Mucosa of descending colon (tissue), 3 donors: ENCODE data around the gene UFM1. TPM values are rescaled to one million over a fixed set of nuclear protein-coding genes. Genes with fewer than 3 reads are reported as not detected.
"Not testable (repeated sequence)": the region's sequence is repeated elsewhere in the genome, so short reads cannot be mapped to it uniquely, and the experiment has no call there.

ENCODE experiments used
- ATAC-seq: fragments of 200-7000 bp; cut with Tn5 transposase; one replicate; pipeline ENCODE4 v1.9.1; 2020; ENCODE audit warnings: mild to moderate bottlenecking, moderate library complexity
- DNase-seq, 3 donors: peaks; one replicate each; pipeline ENCODE4 v3.0.0-alpha.2; 2020
- H3K36me3 ChIP-seq: fragments of 200-600 bp; one replicate; pipeline ENCODE4 v1.8.0; 2021; ENCODE audit warnings: low read depth, mild to moderate bottlenecking
- H3K4me1 ChIP-seq: fragments of 200-600 bp; one replicate; pipeline ENCODE4 v1.8.0; 2021; ENCODE audit warnings: low read depth, mild to moderate bottlenecking
- H3K4me3 ChIP-seq: fragments of 200-600 bp; one replicate; pipeline ENCODE4 v1.8.0; 2021; ENCODE audit warnings: mild to moderate bottlenecking
- H3K9me3 ChIP-seq: fragments of 200-600 bp; one replicate; pipeline ENCODE4 v1.8.0; 2021; ENCODE audit warnings: mild to moderate bottlenecking
- intact Hi-C, 2 donors: fragments of 100-400 bp; cut with DNase I in 1 of 2; cut with micrococcal nuclease in 1 of 2; formaldehyde crosslinking; loops; one replicate each; pipeline versions ENCODE4 v1.11.0 to v1.11.1; 2022; cut with DNase I, micrococcal nuclease
- long read RNA-seq, 2 donors: library from polyadenylated mRNA; unstranded; transcript quantifications; one replicate each; pipeline ENCODE4 v2.0.0, GENCODE V29; 2019 to 2021
- total RNA-seq, 3 donors: library from RNA; stranded (reverse); fragmentation: NEBNext Ultra II Directional in 2 of 3; extraction: Animal tissue kit (Norgen Biotek cat#: 25700) in 2 of 3; gene quantifications; one replicate each; pipeline versions ENCODE4 v1.2.1 to v1.2.4, GENCODE V29; 2021 to 2023
- TF ChIP-seq, protein P1 (sequence below): fragments of 200-600 bp; IDR thresholded peaks from one replicate; pipeline ENCODE4 v1.8.0; 2022; ENCODE audit warnings: antibody characterized with exemption, mild to moderate bottlenecking
- donor health status: DM: no; HTN: no; CAD: no; lungs with moderate emphysema.
- donor health status: DM: no; HTN: no; CAD: no.
- donor health status: DM: no; HTN: yes; CAD: no.

UFM1 gene
- total RNA-seq, result 10 to 100 TPM; 50.5 to 56.6 (median 50.9) TPM
- long read RNA-seq, donor 1, transcript UFM1-201 (6 exons, 3,138 nt), result major isoform, 47 of 67 reads
- long read RNA-seq, donor 1, partial matches to known transcripts, result 10 of 67 reads
- long read RNA-seq, donor 1, other reads (novel, unspliced or antisense), result 9 of 67 reads
- long read RNA-seq, donor 2, transcript UFM1-201 (6 exons, 3,138 nt), result major isoform, 28 of 41 reads
- long read RNA-seq, donor 2, partial matches to known transcripts, result 8 of 41 reads
- long read RNA-seq, donor 2, other reads (novel, unspliced or antisense), result 3 of 41 reads

DNA sequence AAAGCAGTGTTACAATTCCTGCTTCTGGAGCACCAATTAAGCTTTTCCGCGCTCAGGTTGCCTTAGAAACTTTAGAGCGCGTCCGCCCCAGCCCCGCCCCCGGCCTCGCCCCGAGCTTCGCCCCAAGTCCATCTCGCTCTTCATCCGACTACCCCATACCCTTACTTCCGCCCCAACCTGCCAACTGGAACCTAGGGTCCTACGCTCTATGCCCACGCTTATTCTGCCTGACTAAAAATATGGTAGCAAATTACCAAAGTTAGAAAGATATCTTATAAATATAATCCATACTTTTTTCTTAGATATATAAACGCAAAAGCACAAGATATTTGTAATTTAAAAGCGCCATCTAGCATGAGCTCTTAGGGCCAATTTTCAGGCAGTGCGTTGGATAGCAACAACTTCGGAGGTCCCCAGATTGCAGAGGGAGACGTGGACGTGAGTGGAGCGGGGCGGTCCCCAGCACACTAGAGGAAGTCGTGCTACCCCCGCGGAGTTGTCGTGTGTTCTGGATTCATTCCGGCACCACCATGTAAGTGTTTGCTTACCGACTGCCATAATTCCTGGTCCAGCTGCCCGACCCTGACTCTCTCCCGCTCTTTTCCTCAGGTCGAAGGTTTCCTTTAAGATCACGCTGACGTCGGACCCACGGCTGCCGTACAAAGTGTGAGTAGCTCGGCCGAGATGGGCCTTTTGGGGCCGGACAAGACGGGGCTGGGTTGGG is at the start of gene UFM1:
Gene UFM1, plus strand, starts transcription at position 462 of the 724 bp plus-strand sequence. Its CDS starts 69 bp downstream, at position 531.
- H3K36me3 ChIP-seq, result no peaks in the 10 kb centered on the region
- peak; percentile 93 to 95 (median 95) for DNase-seq
- H3K4me1 ChIP-seq, result peaks cover 15% of the 10 kb centered on the region
- intact Hi-C loops, result no loop called here
- TF ChIP-seq, protein P1, sequence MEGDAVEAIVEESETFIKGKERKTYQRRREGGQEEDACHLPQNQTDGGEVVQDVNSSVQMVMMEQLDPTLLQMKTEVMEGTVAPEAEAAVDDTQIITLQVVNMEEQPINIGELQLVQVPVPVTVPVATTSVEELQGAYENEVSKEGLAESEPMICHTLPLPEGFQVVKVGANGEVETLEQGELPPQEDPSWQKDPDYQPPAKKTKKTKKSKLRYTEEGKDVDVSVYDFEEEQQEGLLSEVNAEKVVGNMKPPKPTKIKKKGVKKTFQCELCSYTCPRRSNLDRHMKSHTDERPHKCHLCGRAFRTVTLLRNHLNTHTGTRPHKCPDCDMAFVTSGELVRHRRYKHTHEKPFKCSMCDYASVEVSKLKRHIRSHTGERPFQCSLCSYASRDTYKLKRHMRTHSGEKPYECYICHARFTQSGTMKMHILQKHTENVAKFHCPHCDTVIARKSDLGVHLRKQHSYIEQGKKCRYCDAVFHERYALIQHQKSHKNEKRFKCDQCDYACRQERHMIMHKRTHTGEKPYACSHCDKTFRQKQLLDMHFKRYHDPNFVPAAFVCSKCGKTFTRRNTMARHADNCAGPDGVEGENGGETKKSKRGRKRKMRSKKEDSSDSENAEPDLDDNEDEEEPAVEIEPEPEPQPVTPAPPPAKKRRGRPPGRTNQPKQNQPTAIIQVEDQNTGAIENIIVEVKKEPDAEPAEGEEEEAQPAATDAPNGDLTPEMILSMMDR, result no peak
- H3K9me3 ChIP-seq, result no peaks in the 10 kb centered on the region
- peak; percentile 98 for ATAC-seq
- H3K4me3 ChIP-seq, result peak within 1 kb of the TSS; percentile 67

- Histone ChIP-seq H3K36me3 (no peaks in the 10 kb centered on the region), H3K4me1 (no peaks in the 10 kb centered on the region), H3K4me3 (no peak overlapping the region), H3K9me3 (no peaks in the 10 kb centered on the region)
- TF ChIP-seq, protein P1, result no peak
- intact Hi-C loops, result no loop called here
- ATAC-seq (peak; percentile 92), DNase-seq (no peak)
Measured at GRCh38 chr13:38301236-38301635, 48.4 kb upstream of the UFM1 start.

DNA sequence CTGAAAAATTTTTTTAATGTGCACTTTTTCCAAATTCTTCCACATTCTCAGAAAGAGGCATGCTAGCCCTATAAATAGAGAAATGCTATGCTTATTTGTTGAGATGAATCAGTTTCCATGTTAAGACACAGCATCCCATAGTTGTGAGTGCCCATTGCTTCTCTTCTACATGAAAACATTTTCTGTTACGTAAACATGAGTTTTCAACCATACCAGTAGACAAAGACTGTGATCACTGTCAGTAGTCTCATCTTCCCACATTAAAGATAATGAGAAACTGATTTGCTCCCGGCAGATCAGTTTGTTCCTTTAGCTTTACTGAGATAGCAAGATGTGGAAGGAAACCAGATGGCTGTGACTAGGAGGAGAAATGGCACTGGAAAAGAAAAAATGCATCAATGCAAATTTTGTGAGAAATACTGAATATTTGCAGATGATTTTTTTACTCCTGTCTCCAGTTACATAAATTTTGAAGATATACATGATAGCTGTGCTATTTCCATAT is 45.8 kb upstream of the UFM1 start:
- intact Hi-C loops, result no loop called here
- TF ChIP-seq, protein P1, result no peak

DNA sequence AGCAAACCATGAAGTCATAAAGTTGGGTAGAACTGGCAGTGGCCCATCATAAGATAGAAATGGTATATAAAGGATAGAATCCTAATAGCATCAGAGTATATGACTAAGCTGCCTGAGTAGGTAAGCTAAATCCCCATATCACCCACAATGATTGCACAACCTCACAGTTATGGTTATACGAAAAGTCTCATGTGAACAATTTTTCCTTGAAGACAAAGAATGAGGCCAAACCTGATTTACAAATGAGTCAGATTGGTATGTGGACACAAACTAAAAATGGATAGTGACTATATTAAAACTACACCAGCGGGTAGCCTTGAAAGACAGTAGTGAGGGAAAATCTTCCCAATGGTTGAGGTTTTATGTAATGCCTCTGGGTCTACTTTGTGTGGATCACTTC is 40.9 kb upstream of the UFM1 start:
- Histone ChIP-seq H3K4me1 (no peaks in the 10 kb centered on the region), H3K36me3 (no peaks in the 10 kb centered on the region), H3K4me3 (no peak overlapping the region), H3K9me3 (no peaks in the 10 kb centered on the region)
- intact Hi-C loops, result no loop called here
- DNase-seq (no peak), ATAC-seq (no peak)
- TF ChIP-seq, protein P1, result no peak

More for the DNA sequence above, 45.8 kb upstream of the UFM1 start:
- no peak for DNase-seq
- no peaks in the 10 kb centered on the region for H3K4me1 ChIP-seq
- no peaks in the 10 kb centered on the region for H3K36me3 ChIP-seq
- no peak overlapping the region for H3K4me3 ChIP-seq
- no peaks in the 10 kb centered on the region for H3K9me3 ChIP-seq
- ATAC-seq, result no peak

GRCh38 chr13:38309397-38309796 is 40.3 kb upstream of the UFM1 start:
- DNase-seq (no peak), ATAC-seq (no peak)
- intact Hi-C loops, result no loop called here
- Histone ChIP-seq H3K4me1 (no peaks in the 10 kb centered on the region), H3K9me3 (no peaks in the 10 kb centered on the region), H3K36me3 (no peaks in the 10 kb centered on the region), H3K4me3 (no peak overlapping the region)
- TF ChIP-seq, protein P1, result no peak

GRCh38 chr13:38311175-38311574 is 38.5 kb upstream of the UFM1 start:
- DNase-seq, intact Hi-C loops, H3K9me3 ChIP-seq, H3K4me1 ChIP-seq, H3K36me3 ChIP-seq, ATAC-seq, H3K4me3 ChIP-seq: not testable (repeated sequence)
